ENCODE results near the gene LCN2. TPM values are rescaled to one million over a fixed set of nuclear protein-coding genes. Genes with fewer than 3 reads are reported as not detected.

Gene LCN2
- total RNA-seq, 2 donors from 2014 or later, result not detected

DNA sequence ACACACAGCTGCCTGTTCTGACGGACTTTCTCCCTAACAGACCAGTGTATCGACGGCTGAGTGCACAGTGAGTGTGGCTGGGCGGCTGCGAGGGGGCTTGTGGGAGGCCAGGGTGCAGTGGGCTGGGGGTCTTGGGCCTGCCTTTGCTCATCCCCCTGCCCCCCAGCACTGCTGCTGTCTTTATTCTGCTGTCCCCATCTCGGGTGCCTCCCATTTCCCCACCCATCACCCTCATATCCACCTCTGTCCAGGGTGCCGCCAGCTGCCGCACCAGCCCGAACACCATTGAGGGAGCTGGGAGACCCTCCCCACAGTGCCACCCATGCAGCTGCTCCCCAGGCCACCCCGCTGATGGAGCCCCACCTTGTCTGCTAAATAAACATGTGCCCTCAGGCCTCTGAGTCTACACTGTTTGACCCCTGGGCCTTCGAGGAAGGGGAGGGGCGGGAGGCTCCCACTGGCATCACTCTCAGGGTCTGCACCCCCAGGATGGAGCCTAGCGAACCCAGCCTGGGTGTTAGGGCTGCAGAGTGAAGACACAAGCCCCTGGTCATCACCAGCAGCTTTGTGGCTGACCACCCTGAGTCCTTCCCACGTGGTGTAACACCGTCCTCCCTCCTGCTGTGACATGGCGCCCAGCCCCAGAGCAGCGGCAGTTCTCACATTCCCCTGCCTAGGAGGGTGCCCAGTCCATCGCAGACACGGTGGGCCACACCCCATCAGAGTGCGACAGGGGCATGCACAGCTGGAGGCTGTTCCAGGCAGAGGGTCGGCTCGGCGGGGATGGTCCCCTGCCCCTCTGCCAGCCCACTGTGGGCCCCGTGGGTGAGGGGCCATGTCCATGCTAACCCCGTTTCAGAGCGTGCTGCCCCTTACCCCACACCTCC, 4.0 kb downstream of the LCN2 start:
- H3K4me1 ChIP-seq, result peaks cover 0 to 8% of the 10 kb centered on the region in 2 donors
- H3K36me3 ChIP-seq, result no peaks in the 10 kb centered on the region
- no peak overlapping the region for H3K27ac ChIP-seq
- H3K27me3 ChIP-seq, result no peaks in the 10 kb centered on the region
- H3K4me3 ChIP-seq, result no peak overlapping the region
- no peak for DNase-seq (ENCODE audit: low spot score)
- no peaks in the 10 kb centered on the region for H3K9me3 ChIP-seq
- no peak for TF ChIP-seq CTCF (IDR thresholded peaks at IDR 0.05)

DNA sequence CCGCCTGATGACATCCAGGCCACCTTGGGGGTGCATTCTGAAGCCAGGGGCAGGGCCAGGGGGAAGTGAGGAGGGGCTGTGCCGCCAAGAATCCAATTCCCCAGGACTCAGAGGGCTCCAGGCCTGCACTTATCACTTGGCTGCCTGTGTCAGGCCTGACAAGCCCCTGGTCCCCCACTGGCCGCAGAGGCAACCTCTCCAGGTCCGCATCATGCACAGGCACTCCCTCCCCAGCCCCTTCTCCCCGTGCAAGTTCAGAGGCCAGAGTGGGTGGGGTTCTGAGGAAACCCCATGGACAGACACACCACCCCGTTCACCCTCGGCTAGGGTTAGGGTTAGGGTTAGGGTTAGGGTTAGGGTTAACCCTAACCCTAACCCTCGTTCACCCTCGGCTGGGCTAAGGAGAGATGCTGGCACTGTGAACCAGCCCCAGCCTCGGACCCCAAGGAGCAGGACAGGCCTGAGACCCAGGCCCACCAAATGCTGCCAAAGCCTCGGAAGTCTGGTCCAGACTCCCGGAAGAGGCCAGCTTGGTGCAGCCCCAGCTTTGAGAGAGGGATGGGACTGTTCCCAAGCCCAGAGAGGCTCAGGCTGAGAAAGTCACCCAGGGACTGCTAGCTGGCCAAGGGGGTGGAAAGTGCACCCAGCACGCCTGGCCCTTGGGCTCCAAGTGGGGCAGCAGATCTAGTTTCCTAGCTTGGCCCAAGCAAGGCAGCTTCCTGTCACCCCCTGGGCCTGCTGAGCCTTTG, 4.9 kb downstream of the LCN2 start:
- Histone ChIP-seq H3K36me3 (no peaks in the 10 kb centered on the region), H3K9me3 (no peaks in the 10 kb centered on the region), H3K27ac (no peak overlapping the region), H3K4me3 (no peak overlapping the region), H3K4me1 (peaks cover 0 to 3% of the 10 kb centered on the region in 2 donors), H3K27me3 (no peaks in the 10 kb centered on the region)
- no peak for TF ChIP-seq CTCF (IDR thresholded peaks at IDR 0.05)
- no peak for DNase-seq (ENCODE audit: low spot score)

GRCh38 chr9:128155736-128156500, 6.7 kb downstream of the LCN2 start:
- TF ChIP-seq CTCF (IDR thresholded peaks at IDR 0.05), result no peak
- Histone ChIP-seq H3K36me3 (no peaks in the 10 kb centered on the region), H3K27me3 (no peaks in the 10 kb centered on the region), H3K9me3 (no peaks in the 10 kb centered on the region), H3K4me1 (peaks cover 0 to 12% of the 10 kb centered on the region in 2 donors), H3K4me3 (no peak overlapping the region), H3K27ac (no peak overlapping the region)
- DNase-seq (ENCODE audit: low spot score), result no peak

DNA sequence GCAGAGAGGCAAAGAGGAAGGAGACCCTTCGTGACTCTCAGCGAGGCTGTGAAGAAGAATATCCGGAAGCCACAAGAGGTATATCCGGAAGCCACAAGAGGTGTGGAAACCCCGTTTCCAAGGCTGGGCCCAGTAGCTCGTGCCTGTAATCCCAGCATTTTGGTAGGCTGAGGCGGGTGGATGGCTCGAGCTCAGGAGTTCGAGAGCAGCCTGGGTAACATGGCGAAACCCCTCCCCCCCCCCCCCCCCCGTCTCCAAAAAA, 10.2 kb downstream of the LCN2 start:
- Histone ChIP-seq H3K27me3 (no peaks in the 10 kb centered on the region), H3K36me3 (peaks cover 13% of the 10 kb centered on the region), H3K4me3 (peak overlapping the region; percentile 60 to 80), H3K4me1 (peaks cover 0 to 29% of the 10 kb centered on the region in 2 donors), H3K9me3 (no peaks in the 10 kb centered on the region), H3K27ac (peak overlapping the region; percentile 35 to 67)
- no peak for DNase-seq (ENCODE audit: low spot score)
- no peak for TF ChIP-seq CTCF (IDR thresholded peaks at IDR 0.05)

- H3K4me1 ChIP-seq, result peaks cover 0 to 29% of the 10 kb centered on the region in 2 donors
- peaks cover 16% of the 10 kb centered on the region for H3K36me3 ChIP-seq
- no peak for TF ChIP-seq CTCF (IDR thresholded peaks at IDR 0.05)
- no peaks in the 10 kb centered on the region for H3K27me3 ChIP-seq
- H3K4me3 ChIP-seq, result peak within 1 kb of the TSS; percentile 60 to 80
- H3K27ac ChIP-seq, result peak within 1 kb of the TSS; percentile 62 to 76
- H3K9me3 ChIP-seq, result no peaks in the 10 kb centered on the region
- peak; percentile 94 for DNase-seq (ENCODE audit: low spot score)
These were observed 10.7 kb downstream of the LCN2 start, which contains the start of gene BBLN for GRCh38 chr9:128159784-128160602. Gene BBLN, plus strand, starts transcription at chr9:128160265. Its CDS starts 143 bp downstream, at chr9:128160408.

Measured in right atrium auricular region (tissue), 2 donors.